HepG2 (cell line): ENCODE data around the gene ENDOU. TPM values are rescaled to one million over a fixed set of nuclear protein-coding genes. Genes with fewer than 3 reads are reported as not detected.

Experiments
- ETV5 ChIP-seq: IDR thresholded peaks from 2 replicates; pipeline ENCODE4 v1.6.1; 2018; ENCODE audit warnings: missing biosample characterization, missing genetic modification reagents, inconsistent platforms, borderline replicate concordance
- HNRNPL ChIP-seq: fragments of 200-400 bp; formaldehyde crosslinking; IDR thresholded peaks from 2 replicates; pipeline ENCODE4 v1.6.1; 2017; ENCODE audit warnings: mild to moderate bottlenecking, low read depth, low read length
- KLF16 ChIP-seq, 2 experiments: sonication (generic) in 1 of 2; formaldehyde crosslinking in 1 of 2; IDR thresholded peaks; 2 replicates each; pipeline versions ENCODE4 v1.6.1 to v1.8.0; 2016 to 2023; ENCODE audit warnings: missing genetic modification reagents in 2 of 2, missing compliant biosample characterization in 1 of 2
- MED8 ChIP-seq: sonication (generic); formaldehyde crosslinking; IDR thresholded peaks from 2 replicates; pipeline ENCODE4 v1.8.1; 2023; ENCODE audit warnings: mild to moderate bottlenecking, missing genetic modification reagents; ENCODE audit not compliant: insufficient replicate concordance
- RARG ChIP-seq: sonication (generic); formaldehyde crosslinking; IDR thresholded peaks from 2 replicates; pipeline ENCODE4 v1.4.0; 2020; ENCODE audit warnings: low read depth, mild to moderate bottlenecking, missing genetic modification reagents
- REL ChIP-seq: sonication (generic); formaldehyde crosslinking; conservative IDR thresholded peaks from 2 replicates; pipeline ENCODE4 v1.8.0; 2022; ENCODE audit warnings: mild to moderate bottlenecking, missing genetic modification reagents, moderate library complexity
- SP5 ChIP-seq: IDR thresholded peaks from 2 replicates; pipeline ENCODE4 v1.6.1; 2016; ENCODE audit warnings: low read depth, borderline replicate concordance
- ZNF230 ChIP-seq: sonication (generic); formaldehyde crosslinking; IDR thresholded peaks from 2 replicates; pipeline ENCODE4 v1.4.0; 2020; ENCODE audit warnings: mild to moderate bottlenecking, missing genetic modification reagents
- ZNF543 ChIP-seq: sonication (generic); formaldehyde crosslinking; IDR thresholded peaks from 2 replicates; pipeline ENCODE4 v1.4.0; 2020; ENCODE audit warnings: mild to moderate bottlenecking, missing genetic modification reagents
- polyA plus RNA-seq, 8 experiments: library from polyadenylated mRNA; depleted of rRNA in 3 of 8; stranded (reverse) in 7 of 8; unstranded in 1 of 8; fragments of >200 nt; fragmentation: Illumina TruSeq in 4 of 8; extraction: Trizol in 4 of 8; gene quantifications; 2 replicates each; pipeline versions ENCODE4 v1.2.1 to v1.2.3, GENCODE V29; 2011 to 2016; ENCODE audit warnings: low read depth in 4 of 8, missing spikeins in 1 of 8, mixed read lengths in 1 of 8; ENCODE audit not compliant: insufficient read depth in 1 of 8
- total RNA-seq, 5 experiments: library from RNA; depleted of rRNA; stranded (reverse); fragments of >200 nt; fragmentation: Illumina TruSeq; extraction: Trizol; gene quantifications; 2 replicates each; pipeline ENCODE4 v1.2.3, GENCODE V29; 2016; ENCODE audit warnings: low read depth in 1 of 5
- TF ChIP-seq, protein P1 (sequence below): IDR thresholded peaks from 2 replicates; pipeline ENCODE4 v1.6.1; 2016; ENCODE audit warnings: control low read depth
- TF ChIP-seq, protein P2 (sequence below): sonication (generic); formaldehyde crosslinking; IDR thresholded peaks from 2 replicates; pipeline ENCODE4 v1.5.0; 2020; ENCODE audit warnings: mild to moderate bottlenecking, missing genetic modification reagents
- TF ChIP-seq, protein P3 (sequence below): sonication (generic); formaldehyde crosslinking; IDR thresholded peaks from 2 replicates; pipeline ENCODE4 v1.4.0; 2020; ENCODE audit warnings: mild to moderate bottlenecking, missing genetic modification reagents

ENDOU gene
- total and polyA plus RNA-seq, 2 of the 13 experiments (the other 11 are each of a cell fraction or from before 2014, with no cell fraction given), result not detected

DNA sequence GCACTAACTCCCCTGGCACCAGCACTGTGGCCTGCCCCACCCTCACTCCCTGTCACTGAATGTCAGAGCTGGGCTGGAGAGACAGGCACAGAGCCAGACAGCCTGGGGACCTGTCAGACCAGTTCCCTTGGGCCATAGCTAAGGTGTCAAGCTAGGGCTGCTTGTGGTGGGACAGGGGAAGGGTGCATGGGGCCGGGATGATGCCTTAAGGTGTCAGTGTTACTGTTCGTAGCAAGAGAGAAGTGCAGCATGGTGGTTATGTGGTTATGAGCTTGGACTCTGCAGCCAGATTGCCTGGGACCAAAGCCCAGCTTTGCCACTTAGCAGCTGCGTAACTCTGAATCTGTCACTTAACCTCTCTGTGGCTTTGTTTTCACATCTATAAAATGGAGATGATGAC lies 29.6 kb upstream of the ENDOU start (continued):
- TF ChIP-seq MED8 (no peak), HNRNPL (no peak), ETV5 (no peak), RARG (CRISPR knock-in tag) (no peak), SP5 (CRISPR knock-in tag) (no peak), KLF16 (CRISPR knock-in tag; IDR thresholded peaks at IDR 0.05) (no peak), ZNF543 (no peak), ZNF230 (CRISPR knock-in tag) (no peak), REL (CRISPR knock-in tag) (no peak)
- TF ChIP-seq, protein P1, sequence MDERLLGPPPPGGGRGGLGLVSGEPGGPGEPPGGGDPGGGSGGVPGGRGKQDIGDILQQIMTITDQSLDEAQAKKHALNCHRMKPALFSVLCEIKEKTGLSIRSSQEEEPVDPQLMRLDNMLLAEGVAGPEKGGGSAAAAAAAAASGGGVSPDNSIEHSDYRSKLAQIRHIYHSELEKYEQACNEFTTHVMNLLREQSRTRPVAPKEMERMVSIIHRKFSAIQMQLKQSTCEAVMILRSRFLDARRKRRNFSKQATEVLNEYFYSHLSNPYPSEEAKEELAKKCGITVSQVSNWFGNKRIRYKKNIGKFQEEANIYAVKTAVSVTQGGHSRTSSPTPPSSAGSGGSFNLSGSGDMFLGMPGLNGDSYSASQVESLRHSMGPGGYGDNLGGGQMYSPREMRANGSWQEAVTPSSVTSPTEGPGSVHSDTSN, result no peak
- TF ChIP-seq, protein P2, sequence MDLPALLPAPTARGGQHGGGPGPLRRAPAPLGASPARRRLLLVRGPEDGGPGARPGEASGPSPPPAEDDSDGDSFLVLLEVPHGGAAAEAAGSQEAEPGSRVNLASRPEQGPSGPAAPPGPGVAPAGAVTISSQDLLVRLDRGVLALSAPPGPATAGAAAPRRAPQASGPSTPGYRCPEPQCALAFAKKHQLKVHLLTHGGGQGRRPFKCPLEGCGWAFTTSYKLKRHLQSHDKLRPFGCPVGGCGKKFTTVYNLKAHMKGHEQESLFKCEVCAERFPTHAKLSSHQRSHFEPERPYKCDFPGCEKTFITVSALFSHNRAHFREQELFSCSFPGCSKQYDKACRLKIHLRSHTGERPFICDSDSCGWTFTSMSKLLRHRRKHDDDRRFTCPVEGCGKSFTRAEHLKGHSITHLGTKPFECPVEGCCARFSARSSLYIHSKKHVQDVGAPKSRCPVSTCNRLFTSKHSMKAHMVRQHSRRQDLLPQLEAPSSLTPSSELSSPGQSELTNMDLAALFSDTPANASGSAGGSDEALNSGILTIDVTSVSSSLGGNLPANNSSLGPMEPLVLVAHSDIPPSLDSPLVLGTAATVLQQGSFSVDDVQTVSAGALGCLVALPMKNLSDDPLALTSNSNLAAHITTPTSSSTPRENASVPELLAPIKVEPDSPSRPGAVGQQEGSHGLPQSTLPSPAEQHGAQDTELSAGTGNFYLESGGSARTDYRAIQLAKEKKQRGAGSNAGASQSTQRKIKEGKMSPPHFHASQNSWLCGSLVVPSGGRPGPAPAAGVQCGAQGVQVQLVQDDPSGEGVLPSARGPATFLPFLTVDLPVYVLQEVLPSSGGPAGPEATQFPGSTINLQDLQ (CRISPR knock-in tag), result no peak
- TF ChIP-seq, protein P3, sequence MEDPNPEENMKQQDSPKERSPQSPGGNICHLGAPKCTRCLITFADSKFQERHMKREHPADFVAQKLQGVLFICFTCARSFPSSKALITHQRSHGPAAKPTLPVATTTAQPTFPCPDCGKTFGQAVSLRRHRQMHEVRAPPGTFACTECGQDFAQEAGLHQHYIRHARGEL (CRISPR knock-in tag), result no peak
- TF ChIP-seq, all 625 proteins: peak for 0
